Epidermal melanocyte (primary cell): ENCODE data around the gene RYR1.
"Not testable (repeated sequence)": the region's sequence is repeated elsewhere in the genome, so short reads cannot be mapped to it uniquely, and the experiment has no call there.

Experiments
- DNase-seq: peaks from one replicate; pipeline ENCODE4 v3.0.0; 2011; ENCODE audit warnings: low spot score; ENCODE audit not compliant: insufficient read length

Gene RYR1

GRCh38 chr19:38537071-38537936 is 103.8 kb downstream of the RYR1 start:
- DNase-seq = no peak

GRCh38 chr19:38538386-38538785 is 104.9 kb downstream of the RYR1 start:
- no peak for DNase-seq

- no peak for DNase-seq
These were observed 105.5 kb downstream of the RYR1 start for GRCh38 chr19:38538793-38539528.

GRCh38 chr19:38539751-38540150 is 106.3 kb downstream of the RYR1 start:
- DNase-seq = no peak

- DNase-seq = no peak
These were observed 108.5 kb downstream of the RYR1 start for GRCh38 chr19:38542040-38542439.

GRCh38 chr19:38543286-38543806 is 109.9 kb downstream of the RYR1 start:
- DNase-seq = no peak

- peak; percentile 32 for DNase-seq
These were observed 110.5 kb downstream of the RYR1 start for GRCh38 chr19:38543807-38544568.

GRCh38 chr19:38544569-38545315 is 111.3 kb downstream of the RYR1 start:
- DNase-seq = peak; percentile 74

GRCh38 chr19:38545596-38545995 is 112.1 kb downstream of the RYR1 start:
- no peak for DNase-seq

- no peak for DNase-seq
These were observed 113.9 kb downstream of the RYR1 start for GRCh38 chr19:38547421-38547820.

GRCh38 chr19:38549061-38549460 is 115.6 kb downstream of the RYR1 start:
- DNase-seq = no peak

- DNase-seq = no peak
These were observed 116.5 kb downstream of the RYR1 start for GRCh38 chr19:38549942-38550341.

- DNase-seq = no peak
These were observed 116.9 kb downstream of the RYR1 start for GRCh38 chr19:38550376-38550775.

GRCh38 chr19:38551450-38551813 is 117.9 kb downstream of the RYR1 start:
- DNase-seq = no peak

- not testable (repeated sequence) for DNase-seq
These were observed 119.7 kb downstream of the RYR1 start for GRCh38 chr19:38553239-38553638.

- no peak for DNase-seq
These were observed 121.2 kb downstream of the RYR1 start for GRCh38 chr19:38554676-38555141.

- DNase-seq = no peak
These were observed 121.7 kb downstream of the RYR1 start for GRCh38 chr19:38555200-38555599.

- DNase-seq = no peak
These were observed 123.2 kb downstream of the RYR1 start for GRCh38 chr19:38556521-38557174.

- DNase-seq = no peak
These were observed 123.8 kb downstream of the RYR1 start for GRCh38 chr19:38557205-38557799.

GRCh38 chr19:38558933-38559332 is 125.4 kb downstream of the RYR1 start:
- DNase-seq = not testable (repeated sequence)
